ENCODE results near the gene CNIH1.

GRCh38 chr14:54440037-54440436, 1.1 kb downstream of the CNIH1 start:
- no peak for TF ChIP-seq EZH2 (IDR thresholded peaks at IDR 0.05)
- TF ChIP-seq POLR2AphosphoS5 (IDR thresholded peaks at IDR 0.05; ENCODE audit: borderline replicate concordance, low read depth, low read length), result no peak
